Esophagus squamous epithelium (tissue), 4 donors: ENCODE measurements around the gene SORL1.

Experiments used
- POLR2A ChIP-seq, 4 donors: fragments of 450-650 bp; IDR thresholded peaks; one replicate each; pipeline ENCODE4 v1.6.1; 2017; ENCODE audit warnings: antibody characterized with exemption in 4 of 4, mild to moderate bottlenecking in 4 of 4, moderate library complexity in 3 of 4
- TF ChIP-seq, protein P1 (sequence below), 6 experiments: fragments of 450-650 bp in 4 of 6; fragments of 200-600 bp in 2 of 6; sonication (generic) in 2 of 6; IDR thresholded peaks; one replicate each; pipeline ENCODE4 v1.5.1; 2016 to 2019; ENCODE audit warnings: antibody characterized with exemption in 6 of 6, mild to moderate bottlenecking in 4 of 6, moderate library complexity in 4 of 6

DNA sequence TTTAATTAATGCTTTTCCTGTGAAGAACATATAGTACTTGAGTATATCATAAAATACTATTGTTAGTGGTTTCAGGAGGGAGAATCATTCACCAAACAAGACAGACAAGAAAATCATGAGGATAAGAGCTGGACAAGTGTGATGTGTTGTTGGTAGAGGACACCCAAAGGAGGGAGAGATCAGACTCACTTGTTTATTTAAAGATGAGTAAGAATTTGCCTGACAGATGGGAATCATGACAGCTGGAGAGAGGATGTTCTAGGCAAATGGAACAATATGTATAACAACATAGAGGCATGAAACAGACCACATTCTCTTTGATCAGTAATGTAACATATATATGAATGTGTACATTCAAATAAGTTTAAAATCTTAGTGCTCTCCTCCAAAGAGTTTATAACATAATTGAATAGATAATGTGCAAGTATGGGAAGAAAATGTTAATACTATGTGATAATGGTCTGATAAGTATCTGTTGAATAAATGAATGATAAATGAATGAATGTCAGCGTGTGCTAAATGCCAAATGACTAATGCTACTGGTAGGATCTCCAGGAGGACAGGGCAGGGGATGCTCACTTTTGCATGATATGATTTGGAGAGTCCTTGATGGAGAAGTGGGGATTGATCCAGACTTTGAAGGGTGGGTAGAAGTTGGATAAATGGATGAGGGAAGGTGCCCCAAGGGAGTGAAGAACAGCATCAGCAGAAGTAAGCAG is 229.6 kb downstream of the SORL1 start:
- TF ChIP-seq, protein P1, sequence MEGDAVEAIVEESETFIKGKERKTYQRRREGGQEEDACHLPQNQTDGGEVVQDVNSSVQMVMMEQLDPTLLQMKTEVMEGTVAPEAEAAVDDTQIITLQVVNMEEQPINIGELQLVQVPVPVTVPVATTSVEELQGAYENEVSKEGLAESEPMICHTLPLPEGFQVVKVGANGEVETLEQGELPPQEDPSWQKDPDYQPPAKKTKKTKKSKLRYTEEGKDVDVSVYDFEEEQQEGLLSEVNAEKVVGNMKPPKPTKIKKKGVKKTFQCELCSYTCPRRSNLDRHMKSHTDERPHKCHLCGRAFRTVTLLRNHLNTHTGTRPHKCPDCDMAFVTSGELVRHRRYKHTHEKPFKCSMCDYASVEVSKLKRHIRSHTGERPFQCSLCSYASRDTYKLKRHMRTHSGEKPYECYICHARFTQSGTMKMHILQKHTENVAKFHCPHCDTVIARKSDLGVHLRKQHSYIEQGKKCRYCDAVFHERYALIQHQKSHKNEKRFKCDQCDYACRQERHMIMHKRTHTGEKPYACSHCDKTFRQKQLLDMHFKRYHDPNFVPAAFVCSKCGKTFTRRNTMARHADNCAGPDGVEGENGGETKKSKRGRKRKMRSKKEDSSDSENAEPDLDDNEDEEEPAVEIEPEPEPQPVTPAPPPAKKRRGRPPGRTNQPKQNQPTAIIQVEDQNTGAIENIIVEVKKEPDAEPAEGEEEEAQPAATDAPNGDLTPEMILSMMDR (IDR thresholded peaks at IDR 0.05): no peak
- TF ChIP-seq POLR2A (IDR thresholded peaks at IDR 0.05): no peak
